Mucosa of gallbladder (tissue), 1 donor: ENCODE results near the gene TTC33. TPM values are rescaled to one million over a fixed set of nuclear protein-coding genes. Genes with fewer than 3 reads are reported as not detected.
A peak's percentile ranks its signal among the peaks of the same experiment; 100 is the strongest.
"Not testable (repeated sequence)": the region's sequence is repeated elsewhere in the genome, so short reads cannot be mapped to it uniquely, and the experiment has no call there.

ENCODE experiments used
- DNase-seq: peaks from one replicate; pipeline ENCODE4 v3.0.0-alpha.2; 2020; ENCODE audit warnings: low spot score
- total RNA-seq: library from RNA; stranded (reverse); gene quantifications from one replicate; pipeline ENCODE4 v1.2.1, GENCODE V29; 2021
- donor health status: DM: no; HTN: no; CAD: no.

Gene TTC33
- total RNA-seq, 1 donor from 2014 or later: 17.6 TPM

DNA sequence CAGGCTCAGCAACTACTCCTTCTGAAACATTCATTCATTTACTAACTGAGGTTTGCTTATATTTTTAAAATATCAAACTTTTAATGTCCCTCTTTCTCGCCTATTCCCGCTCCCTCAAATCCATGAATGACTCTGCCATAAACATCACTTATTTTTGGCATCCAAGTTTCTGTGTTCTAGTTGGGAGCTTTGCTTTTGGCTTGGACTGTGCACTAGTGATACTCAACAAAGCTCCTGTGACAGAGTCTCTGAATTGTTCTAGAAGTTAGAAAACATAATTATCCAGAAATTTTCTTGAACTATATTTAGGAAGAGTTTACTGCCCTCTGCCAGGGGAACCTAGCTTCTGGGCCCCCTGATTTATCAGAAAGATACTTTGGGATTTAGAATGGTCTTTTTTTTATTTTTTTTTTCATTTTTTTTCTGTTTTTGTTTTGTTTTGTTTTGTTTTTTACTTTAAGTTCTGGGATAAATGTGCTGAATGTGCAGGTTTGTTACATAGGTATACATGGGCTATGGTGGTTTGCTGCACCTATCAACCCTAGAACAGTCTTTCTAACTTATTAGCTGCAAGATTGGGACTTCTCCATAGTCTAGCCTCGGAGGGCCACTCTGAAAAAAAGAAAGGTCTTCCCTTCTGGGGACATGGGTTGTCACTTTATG is 140.7 kb downstream of the TTC33 start:
- DNase-seq: no peak

DNA sequence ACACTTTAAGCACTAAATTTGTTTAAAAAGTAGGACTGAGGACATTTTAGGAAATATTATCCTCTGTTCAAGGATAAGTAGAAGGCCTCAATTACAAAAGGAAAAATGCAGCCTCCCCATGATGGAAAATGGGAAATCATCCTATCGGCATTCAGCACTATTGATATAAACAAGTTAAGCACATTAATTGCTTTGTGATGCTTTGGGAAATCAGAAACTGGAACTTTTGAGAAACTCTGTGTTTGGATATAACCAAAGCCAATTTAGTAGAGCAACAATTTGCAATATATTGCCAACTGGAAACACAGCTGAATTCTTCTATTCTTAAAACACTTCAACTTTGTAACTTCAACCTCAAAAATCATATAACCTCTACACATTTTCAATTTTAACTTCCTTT is 141.3 kb downstream of the TTC33 start:
- DNase-seq: no peak

DNA sequence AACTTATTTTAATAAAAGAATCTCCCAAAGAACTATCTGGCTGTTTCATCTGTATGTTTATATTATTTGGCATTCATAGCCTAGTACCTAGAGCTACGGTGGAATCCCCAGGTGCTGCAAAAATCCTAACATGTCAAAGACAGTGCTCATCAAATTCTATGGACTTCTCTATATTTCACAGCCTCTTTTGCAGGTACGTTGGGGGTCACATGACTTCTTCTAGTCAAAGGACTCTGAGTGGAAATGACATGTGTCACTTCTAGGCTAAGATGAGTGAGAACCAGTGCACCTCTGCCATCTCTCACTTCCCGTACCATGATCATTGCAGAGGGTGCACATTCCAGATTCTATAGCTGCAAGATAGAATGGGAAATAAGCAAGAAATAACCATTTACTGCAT is 148.6 kb downstream of the TTC33 start:
- no peak for DNase-seq

DNA sequence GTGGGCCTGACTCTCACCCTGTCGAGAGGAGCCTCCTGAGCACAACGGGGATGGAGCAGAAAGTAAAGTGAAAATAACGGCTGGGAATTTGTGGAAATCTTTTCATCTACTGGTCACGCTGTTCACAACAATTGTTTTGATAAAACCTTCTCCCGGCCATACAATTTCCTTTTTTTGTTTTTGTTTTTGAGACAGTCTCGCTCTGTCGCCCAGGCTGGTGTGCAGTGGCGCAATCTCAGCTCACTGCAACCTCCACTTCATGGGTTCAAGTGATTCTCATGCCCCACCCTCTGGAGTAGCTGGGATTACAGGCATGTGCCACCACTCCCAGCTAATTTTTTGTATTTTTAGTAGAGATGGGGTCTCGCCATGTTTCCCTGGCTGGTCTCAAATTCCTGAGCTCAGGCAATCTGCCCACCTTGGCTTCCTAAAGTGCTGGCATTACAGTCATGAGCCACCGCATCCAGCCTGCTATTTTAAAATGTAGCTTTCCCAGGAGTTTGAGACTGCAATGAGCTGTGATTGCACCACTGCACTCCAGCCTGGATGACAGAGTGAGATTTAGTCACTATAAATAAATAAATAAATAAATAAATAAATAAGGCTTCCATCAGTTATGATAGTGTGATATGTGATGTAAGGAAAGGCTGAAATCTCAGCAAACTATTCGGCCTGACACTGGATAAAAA is 149.5 kb downstream of the TTC33 start:
- DNase-seq: no peak

DNA sequence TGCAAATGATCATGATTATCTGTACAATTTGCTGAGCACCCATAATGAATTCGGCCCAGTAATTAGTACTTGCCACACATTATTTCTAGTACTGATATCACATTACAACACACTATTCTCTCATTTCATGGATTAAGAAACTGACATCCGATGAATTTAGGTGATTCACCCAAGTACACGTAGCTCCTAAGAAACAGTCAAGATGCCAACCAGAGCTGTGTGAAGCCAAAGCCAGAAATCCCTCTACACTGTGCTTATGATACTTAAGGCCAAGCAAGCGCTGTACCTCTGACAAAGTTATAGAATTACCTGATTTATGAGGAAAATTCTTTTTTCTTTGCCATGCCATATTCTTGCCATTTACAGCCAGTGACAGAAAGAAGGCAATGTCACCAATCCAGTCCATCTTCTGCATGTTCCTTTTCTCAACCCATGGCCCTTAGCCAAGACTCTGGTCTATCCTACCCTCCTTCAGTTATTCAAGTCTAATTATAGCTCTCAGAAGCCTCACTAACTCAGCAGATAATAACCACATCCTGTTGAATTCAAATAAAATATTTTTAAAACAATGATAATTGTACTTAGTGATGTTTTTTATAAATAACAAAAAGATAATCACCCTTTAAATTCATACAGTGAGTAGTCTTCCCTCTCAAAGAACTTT is 150.3 kb downstream of the TTC33 start:
- no peak for DNase-seq

DNA sequence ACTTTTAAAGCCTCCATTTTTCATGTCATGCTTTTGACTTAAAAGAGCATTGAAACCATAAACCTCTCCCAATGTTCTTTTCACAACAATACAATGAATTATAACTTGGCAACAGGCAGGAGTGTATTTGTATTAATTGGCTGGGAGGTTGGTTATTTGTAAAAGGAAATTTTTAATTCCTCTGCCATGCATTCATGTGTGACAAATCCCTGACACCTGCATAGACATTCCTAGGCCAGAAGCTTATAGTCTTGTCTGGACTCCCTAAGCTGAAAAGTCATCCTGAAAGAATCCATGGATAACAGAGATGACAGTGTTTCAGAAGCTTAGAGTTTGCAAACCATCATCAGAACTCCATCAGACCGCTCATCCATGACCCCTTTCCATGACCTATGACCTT is 152.4 kb downstream of the TTC33 start:
- no peak for DNase-seq

DNA sequence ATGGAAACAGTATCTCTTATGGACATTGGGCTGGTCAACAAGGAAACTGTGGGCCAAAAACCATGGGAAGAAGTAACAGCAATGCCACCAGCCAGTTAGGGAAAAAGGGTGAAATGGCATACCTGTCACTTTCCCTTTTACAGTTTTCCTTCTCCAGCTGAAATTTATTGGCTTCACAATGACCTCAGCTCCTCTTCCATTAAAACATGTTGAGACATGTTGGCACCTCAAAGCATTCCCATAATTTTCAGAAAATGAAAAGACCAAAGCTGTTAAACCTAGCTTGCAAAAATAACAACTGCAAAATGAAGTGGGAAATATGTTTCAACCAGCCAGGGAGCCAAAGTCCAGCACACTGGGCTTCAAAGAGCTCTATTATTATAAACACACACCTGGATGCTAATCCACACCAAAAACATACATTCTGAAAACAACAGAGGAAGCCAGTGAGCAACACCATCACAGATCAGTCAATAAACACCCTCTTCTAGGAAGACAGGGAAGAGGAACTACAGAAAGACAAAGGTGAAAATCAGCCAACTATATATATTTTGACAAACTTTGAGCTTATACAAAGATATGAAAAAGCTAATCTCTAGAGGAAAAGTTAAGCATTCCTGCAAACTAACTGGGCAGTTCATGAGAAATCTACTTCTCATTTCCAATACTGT is 154.4 kb downstream of the TTC33 start:
- DNase-seq: no peak

DNA sequence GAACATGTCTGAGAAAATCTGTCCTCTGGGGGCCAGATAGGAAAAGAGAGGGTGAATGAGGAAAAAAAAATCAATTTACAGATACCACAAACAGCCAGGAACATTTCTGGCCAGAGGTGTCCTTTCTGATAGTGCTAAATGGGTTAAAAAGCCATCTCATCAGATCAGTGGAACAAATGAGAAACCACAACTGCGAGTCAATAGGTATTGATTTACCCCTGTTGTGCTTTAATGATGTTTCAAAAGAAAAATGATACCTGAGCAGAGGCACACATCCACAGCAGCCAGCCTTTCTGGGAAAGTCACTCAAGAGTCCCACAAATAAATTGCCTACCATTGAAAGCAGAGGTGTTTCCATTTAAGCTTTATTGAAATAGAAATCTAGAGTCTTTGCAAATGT is 155.4 kb downstream of the TTC33 start:
- DNase-seq: no peak

DNA sequence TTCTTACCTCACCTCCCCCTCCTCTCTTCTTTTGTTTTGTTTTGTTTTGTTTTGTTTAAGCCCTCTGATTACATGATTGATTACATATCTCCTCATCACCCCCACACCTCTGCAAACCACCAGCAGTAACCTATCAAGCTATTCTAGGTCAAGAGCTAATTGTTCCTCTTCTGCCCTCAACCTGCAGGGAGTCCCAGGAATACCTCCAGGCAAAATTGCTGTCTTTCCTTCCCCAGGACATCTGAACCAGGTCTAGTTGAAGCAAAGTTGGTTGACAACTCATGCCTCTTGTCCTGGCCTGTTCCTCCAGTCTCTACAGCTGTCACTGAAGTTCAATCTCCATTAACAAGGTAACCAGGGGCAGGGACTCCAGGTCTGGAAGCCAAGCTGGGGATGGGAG is 156.1 kb downstream of the TTC33 start:
- DNase-seq: no peak

DNA sequence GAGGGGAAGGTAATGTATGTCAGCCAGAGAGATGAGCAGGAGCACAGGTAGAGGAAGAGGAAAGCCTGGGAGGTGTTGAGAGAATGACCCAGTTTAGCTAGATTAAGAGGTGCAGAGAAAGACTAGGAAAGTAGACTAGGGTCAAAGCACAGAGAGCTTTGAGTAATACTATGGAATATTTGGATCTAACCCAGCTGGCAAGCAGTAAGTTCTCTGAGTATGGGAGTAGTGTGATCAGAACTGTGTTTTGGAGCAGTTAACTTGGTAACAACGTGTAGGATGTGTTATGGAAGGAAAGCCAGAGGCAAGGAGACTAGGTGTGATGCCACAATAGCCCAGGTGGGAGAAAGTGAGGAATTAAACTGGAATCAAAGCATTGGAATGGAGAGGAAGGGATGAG is 160.9 kb downstream of the TTC33 start:
- no peak for DNase-seq

DNA sequence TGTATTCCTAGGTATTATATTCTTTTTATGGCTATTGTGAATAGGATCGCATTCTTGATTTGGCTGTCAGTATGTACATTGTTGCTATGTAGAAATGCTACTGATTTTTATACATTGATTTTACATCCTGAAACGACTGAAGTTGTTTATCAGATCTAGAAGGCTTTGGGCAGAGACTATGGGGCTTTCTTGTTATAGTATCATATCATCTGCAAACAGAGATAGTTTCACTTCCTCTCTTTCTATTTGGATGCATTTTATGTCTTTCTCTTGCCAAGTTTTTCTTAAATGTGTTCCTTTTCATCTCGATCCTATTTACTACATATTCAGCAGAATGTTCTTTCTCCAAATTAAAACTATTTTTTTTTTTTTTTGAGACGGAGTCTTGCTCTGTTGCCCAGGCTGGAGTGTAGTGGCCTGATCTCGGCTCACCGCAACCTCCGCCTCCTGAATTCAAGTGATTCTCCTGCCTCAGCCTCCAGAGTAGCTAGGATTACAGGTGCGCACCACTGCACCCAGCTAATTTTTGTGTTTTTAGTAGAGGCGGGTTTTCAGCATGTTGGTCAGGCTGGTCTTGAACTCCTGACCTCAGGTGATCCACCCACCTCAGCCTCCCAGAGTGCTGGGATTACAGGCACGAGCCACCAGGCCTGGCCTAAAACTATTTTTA is 163.9 kb downstream of the TTC33 start:
- not testable (repeated sequence) for DNase-seq

DNA sequence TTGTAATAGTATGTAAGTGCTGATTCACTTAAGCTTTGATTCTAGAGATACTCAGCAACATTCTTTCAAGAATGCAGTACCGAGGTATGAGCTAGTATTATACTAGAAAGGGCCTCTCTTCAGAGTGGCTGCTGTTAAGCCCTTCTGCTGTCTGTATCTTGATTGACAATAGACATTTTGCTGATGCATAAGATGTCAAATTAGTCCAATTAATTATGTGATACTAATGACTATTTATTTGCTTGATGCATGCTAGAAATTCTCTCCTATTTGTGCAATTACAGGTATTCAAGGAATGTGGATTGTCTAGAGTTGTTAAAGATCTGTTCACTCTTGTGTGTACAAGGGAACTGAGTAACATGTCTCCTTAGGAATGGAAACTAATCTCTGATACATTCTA is 168.4 kb downstream of the TTC33 start:
- DNase-seq: no peak

DNA sequence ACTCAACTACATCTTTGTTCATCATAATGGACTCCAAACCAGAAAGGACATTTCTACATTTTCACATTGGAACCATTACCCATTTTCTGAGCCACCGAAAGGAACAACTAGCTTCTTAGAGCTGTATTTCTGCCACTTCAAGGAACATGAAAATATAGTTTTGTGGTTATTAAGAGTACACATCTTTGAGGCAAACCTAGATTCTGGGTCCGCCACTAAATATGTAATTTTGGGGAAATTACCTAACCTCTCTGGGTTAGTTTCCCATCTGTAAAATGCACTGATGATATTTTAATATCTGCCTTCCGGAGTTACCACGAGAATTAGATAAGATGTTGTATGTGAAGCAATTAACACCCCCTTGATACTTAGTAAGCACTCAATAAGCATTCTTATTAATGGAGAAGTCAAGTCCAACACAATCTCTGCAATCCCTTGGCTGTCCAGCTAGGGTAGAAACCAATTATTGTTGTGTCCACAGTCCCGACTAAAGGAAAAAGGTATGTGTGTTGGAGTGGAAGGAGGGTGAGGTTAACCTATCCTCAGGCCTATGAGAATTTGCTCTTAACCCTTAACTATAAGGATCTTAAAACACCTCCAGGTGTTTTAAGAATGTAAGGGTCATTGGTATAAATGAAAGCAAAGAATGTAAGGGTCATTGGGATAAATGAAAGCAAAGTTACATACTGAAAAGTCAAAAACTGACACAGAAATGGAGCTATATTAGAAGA is 170.1 kb downstream of the TTC33 start:
- DNase-seq: no peak

DNA sequence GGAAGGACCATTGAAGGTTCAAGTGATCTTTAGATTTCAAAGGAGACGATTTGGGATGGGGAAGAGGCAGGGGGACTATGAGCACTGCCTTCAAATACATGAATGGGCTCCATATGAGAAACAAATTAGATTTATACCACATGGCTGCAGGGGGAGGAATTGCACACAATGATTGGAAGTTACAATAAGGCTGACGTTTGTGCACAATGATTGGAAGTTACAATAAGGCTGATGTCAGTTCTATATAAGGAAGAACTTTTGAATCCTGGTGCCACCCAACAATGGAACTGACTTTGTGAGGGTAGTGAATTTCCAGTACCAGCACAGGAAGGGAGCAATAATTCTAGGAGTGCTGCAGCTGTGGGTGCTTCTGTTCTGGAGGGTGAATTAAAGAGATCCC is 171.7 kb downstream of the TTC33 start:
- DNase-seq: no peak

DNA sequence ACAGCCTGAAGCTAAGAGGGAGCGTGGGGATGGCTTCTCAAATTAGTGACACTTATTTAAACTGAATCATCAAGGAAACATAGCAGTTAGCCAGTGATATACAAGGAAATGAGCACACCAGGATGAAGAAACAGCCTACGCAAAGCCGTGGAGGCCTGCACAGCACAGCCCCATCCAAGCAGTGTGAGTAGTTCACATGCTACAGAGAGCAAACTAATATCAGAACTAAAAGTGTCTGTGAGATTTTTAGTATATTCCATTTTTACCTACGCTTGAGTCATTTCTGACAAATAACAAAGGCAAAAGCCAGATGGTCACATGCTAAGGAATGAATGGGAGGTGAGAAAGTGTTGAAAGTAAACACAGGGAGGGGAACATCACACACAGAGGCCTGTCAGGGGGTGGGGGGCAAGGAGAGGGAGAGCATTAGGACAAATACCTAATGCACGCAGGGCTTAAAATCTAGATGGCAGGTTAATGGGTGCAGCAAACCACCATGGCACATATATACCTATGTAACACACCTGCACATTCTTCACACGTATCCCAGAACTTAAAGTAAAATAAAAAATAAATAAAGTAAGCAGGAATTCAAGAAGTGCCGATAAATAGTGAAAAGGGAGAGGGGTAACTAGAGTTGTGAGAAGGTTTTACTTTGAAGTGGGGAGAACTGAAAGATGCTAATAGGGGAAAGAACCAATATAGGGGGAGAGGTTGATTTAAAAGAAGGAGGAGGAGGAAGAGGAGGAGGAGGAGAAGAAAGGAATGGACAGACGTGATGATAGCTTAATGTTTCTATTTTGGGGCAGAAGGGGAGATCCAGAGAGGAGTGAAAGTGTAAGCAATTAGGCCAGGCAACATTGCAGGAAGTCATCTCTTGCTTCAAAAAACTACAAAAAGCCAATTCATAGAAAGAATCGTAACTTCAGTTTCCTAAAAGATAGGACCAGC is 177.0 kb downstream of the TTC33 start:
- no peak for DNase-seq

DNA sequence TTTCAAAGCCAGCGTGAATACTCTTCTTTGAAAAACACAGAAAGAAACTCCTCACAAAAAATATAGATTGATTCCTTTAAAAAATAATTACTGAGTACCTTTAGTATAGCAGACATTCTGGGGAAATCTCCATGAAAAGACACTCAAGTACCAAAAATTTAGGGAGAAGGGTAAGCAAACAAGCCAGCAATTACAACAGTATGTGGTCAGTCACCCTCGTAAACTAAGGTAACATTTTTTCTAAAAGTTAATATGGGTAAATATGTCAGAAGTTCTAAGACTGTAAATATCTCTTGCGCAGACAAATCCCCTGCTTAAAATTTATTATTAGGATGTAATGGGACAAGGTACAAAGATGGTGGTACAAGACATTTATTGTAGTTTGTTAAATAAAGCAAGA is 178.0 kb downstream of the TTC33 start:
- no peak for DNase-seq

DNA sequence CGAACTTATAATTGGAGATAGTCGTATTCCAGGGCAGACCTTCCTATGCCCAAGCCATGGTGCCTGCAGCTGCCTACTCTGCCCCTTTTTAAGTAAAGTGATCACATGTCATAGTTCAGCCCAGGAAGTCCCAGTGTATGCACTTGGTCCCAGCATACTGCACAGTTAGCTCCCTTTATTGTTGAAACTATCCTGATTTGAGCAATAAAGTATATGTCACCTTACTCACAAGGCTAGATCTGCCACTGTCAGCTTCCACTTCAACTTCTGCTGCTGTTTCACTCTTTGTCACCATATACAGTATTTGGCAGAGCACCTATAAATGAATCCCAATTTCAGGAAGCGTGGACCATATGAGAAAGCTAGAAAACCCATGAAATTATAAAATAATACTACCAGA is 179.8 kb downstream of the TTC33 start:
- DNase-seq: no peak

DNA sequence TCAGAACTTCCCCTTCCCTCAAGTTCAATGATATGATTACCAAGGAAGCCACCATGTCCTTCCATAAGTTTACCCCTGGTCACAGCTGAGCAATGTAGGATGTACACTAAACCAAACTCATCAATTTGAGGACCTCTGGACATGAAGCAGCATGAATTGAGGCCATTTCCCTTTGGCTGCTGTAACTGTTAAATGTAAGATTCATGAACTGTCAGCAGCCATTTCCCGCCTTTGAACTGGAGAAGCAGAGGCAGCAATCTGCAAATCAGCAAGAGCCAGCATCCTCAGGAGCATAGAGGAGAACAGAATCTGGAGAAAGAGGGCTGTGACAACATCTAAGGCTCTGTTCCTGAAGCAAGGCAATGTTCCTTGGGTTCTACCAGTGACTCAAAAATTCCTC is 180.3 kb downstream of the TTC33 start:
- DNase-seq: no peak

DNA sequence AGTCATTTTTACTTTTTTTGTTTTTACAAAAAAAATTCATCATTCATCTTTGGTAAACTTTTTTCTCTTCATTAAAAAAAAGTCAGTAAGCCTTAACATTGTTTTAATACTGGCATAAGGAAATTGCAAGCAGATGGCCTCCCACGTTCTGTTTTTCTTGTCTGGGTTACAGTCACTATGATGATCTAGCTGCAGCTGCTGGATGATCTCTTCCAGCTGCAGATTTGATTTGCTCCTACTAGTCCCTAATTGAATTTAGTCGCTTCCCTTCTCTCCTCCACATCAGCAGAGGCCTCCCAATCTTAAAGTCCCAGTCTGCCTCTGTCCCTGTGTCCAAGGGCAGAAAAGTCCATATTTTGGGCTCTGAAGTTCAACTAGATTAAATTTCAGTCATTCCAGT is 182.8 kb downstream of the TTC33 start:
- peak; percentile 17 for DNase-seq

DNA sequence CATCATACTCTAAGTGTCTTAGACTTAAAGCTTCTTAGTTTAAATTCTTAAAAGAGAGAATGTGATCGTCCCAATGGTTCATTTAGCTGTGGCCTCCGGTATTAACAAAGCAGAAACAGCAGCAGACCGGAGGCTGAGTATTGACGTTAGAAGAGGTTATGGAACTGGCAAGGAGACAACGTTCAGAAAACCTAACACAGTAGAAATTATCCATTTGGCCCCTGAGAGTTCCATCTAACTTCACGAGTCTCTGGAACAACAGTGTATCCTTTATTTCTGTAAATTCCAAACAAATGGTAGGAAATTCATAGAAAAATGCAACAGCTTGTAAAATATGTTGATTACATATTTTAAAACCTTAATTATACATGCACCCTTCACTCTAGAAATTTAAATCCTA is 183.4 kb downstream of the TTC33 start:
- no peak for DNase-seq
